Measurements from ENCODE around the gene AFDN. TPM values are rescaled to one million over a fixed set of nuclear protein-coding genes. Genes with fewer than 3 reads are reported as not detected.

AFDN gene
- total RNA-seq, 1 donor, result 13.1 TPM

- no peaks in the 10 kb centered on the region for H3K27me3 ChIP-seq (ENCODE audit: insufficient read depth, low read length)
- no peaks in the 10 kb centered on the region for H3K9me3 ChIP-seq (ENCODE audit: low read depth, low read length)
- no peak overlapping the region for H3K4me3 ChIP-seq (ENCODE audit: low read length)
- no peaks in the 10 kb centered on the region for H3K4me1 ChIP-seq (ENCODE audit: insufficient read depth, low read length)
These were observed 92.6 kb downstream of the AFDN start for GRCh38 chr6:167919349-167919748.

- Histone ChIP-seq H3K4me1 (ENCODE audit: insufficient read depth, low read length) (no peaks in the 10 kb centered on the region), H3K27me3 (ENCODE audit: insufficient read depth, low read length) (no peaks in the 10 kb centered on the region), H3K4me3 (ENCODE audit: low read length) (no peak overlapping the region), H3K9me3 (ENCODE audit: low read depth, low read length) (no peaks in the 10 kb centered on the region)
These were observed 93.5 kb downstream of the AFDN start for GRCh38 chr6:167920165-167920564.

- Histone ChIP-seq H3K27me3 (ENCODE audit: insufficient read depth, low read length) (no peaks in the 10 kb centered on the region), H3K4me3 (ENCODE audit: low read length) (no peak overlapping the region), H3K4me1 (ENCODE audit: insufficient read depth, low read length) (no peaks in the 10 kb centered on the region), H3K9me3 (ENCODE audit: low read depth, low read length) (no peaks in the 10 kb centered on the region)
These were observed 95.1 kb downstream of the AFDN start for GRCh38 chr6:167921831-167922230.

DNA sequence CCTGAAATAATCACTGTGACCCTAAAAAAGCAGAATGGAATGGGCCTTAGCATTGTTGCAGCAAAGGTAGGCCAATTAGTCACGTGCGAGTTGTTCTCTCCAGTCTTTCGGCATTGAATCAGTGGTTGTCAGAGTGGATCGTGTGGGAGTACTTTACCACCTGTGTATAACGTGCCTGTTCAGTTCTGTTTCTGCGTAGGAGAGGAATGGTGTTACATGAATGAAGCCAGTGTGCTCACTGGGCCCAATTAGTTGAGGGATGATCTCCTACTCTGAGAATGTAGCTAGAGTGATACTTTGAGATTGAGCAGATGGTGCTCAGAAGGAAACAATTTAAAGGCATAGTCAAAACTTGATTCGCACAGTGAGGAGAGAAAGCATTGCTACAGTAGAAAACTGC, 98.3 kb downstream of the AFDN start:
- Histone ChIP-seq H3K9me3 (ENCODE audit: low read depth, low read length) (no peaks in the 10 kb centered on the region), H3K4me1 (ENCODE audit: insufficient read depth, low read length) (no peaks in the 10 kb centered on the region), H3K27me3 (ENCODE audit: insufficient read depth, low read length) (no peaks in the 10 kb centered on the region), H3K4me3 (ENCODE audit: low read length) (no peak overlapping the region)

DNA sequence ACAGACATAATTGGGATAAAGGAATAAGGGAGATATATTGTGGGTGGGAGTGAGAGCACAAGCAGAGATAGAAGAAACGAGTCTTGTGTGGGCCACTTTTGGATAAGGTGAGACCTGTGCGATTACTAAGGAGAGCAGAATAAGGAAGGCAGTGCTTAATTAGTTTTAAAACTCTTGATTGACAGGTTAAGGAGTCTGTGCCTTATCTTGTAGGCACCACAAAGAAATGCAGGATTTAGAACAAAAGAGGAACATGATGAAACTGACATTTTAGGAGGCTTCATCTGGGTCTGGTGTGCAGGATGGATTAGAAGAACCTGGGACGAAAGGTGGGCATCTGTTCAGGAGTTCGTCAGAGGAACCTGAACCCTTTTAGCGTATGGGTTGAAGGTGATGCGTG, 100.5 kb downstream of the AFDN start:
- Histone ChIP-seq H3K4me3 (ENCODE audit: low read length) (no peak overlapping the region), H3K9me3 (ENCODE audit: low read depth, low read length) (no peaks in the 10 kb centered on the region), H3K4me1 (ENCODE audit: insufficient read depth, low read length) (no peaks in the 10 kb centered on the region), H3K27me3 (ENCODE audit: insufficient read depth, low read length) (no peaks in the 10 kb centered on the region)

DNA sequence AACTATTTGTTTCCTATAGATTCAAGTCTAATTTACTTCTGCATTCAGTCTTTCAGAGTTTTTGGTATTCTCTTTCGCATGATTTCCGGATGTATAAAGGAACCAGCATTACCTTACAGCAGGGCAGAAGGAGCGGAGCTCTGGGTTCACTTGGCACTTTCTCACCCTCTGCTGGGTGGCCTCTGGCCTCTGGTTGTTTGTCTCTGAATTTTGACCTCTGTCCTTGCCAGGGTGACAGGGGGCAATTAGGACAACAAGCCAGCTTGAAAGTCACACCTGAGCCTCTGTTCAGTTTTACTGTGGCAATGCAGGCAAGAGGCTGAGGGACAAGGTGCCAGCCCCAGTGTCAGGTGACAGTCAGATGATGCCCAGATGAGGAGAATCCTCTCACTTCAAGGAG, 101.4 kb downstream of the AFDN start:
- no peak overlapping the region for H3K4me3 ChIP-seq (ENCODE audit: low read length)
- H3K27me3 ChIP-seq (ENCODE audit: insufficient read depth, low read length), result no peaks in the 10 kb centered on the region
- H3K4me1 ChIP-seq (ENCODE audit: insufficient read depth, low read length), result no peaks in the 10 kb centered on the region
- no peaks in the 10 kb centered on the region for H3K9me3 ChIP-seq (ENCODE audit: low read depth, low read length)

- Histone ChIP-seq H3K9me3 (ENCODE audit: low read depth, low read length) (no peaks in the 10 kb centered on the region), H3K4me1 (ENCODE audit: insufficient read depth, low read length) (no peaks in the 10 kb centered on the region), H3K27me3 (ENCODE audit: insufficient read depth, low read length) (no peaks in the 10 kb centered on the region), H3K4me3 (ENCODE audit: low read length) (no peak overlapping the region)
These were observed 103.6 kb downstream of the AFDN start for GRCh38 chr6:167930295-167930694.

DNA sequence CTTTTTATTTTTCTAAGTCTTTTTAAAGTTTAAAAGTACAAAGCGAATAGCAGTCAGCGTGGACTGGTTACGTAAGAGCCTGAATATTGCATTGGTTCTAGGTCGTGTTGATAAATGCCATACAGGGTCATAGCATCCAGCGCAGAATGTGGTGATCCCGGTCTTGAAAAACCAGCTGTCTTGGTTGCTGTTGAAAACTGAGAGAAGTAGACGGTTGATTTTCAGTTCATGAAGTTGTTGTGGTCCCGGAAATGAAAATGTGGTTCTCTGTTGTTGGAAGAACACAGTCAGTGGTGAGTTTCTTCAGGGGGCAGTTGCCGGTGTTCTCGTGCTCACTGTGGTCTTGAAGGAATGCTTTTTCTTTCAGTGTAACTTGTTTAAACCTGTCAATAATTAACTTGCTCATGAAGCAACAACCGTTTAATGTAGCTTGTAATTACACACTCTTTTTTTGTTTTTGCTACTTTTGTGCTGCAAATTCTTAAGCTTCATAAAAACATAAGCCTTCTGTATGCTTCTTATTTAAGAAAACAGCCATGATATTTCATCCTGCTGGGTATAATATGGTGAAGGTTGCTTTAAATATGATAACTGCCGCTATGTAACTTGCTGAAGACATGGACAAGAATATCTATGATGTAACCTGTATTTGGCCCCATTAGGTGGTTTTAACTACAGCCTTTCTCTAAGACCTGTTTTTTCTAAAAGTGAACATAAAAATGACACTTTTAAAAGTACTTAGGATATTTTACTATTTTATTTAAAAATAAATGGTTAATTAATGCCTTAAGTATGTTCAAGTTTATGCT, 106.0 kb downstream of the AFDN start:
- H3K4me1 ChIP-seq (ENCODE audit: insufficient read depth, low read length), result no peaks in the 10 kb centered on the region
- H3K9me3 ChIP-seq (ENCODE audit: low read depth, low read length), result no peaks in the 10 kb centered on the region
- no peaks in the 10 kb centered on the region for H3K27me3 ChIP-seq (ENCODE audit: insufficient read depth, low read length)
- H3K4me3 ChIP-seq (ENCODE audit: low read length), result no peak overlapping the region

DNA sequence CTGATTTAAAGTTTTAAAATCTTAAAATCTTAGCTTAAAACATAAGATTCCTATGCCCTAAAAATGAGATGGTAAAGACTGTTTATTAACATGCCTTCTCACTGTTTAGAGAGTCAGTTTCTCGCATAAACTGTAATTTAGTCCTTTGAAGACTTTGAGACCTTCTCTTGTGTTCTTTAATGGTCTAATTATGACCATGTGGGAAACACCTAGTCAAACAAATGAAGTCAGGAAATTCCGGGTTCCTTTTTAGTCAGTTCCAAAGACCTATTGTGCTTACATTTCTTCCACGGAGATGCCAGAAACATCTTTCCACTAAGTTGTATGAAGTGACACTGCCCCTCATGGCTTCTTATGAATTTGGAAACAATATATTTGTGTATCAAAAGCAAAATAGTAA, 106.6 kb downstream of the AFDN start:
- H3K4me1 ChIP-seq (ENCODE audit: insufficient read depth, low read length), result no peaks in the 10 kb centered on the region
- H3K27me3 ChIP-seq (ENCODE audit: insufficient read depth, low read length), result no peaks in the 10 kb centered on the region
- no peaks in the 10 kb centered on the region for H3K9me3 ChIP-seq (ENCODE audit: low read depth, low read length)
- no peak overlapping the region for H3K4me3 ChIP-seq (ENCODE audit: low read length)

- Histone ChIP-seq H3K9me3 (ENCODE audit: low read depth, low read length) (no peaks in the 10 kb centered on the region), H3K4me1 (ENCODE audit: insufficient read depth, low read length) (no peaks in the 10 kb centered on the region), H3K4me3 (ENCODE audit: low read length) (no peak overlapping the region), H3K27me3 (ENCODE audit: insufficient read depth, low read length) (no peaks in the 10 kb centered on the region)
These were observed 107.1 kb downstream of the AFDN start for GRCh38 chr6:167933847-167934246.

DNA sequence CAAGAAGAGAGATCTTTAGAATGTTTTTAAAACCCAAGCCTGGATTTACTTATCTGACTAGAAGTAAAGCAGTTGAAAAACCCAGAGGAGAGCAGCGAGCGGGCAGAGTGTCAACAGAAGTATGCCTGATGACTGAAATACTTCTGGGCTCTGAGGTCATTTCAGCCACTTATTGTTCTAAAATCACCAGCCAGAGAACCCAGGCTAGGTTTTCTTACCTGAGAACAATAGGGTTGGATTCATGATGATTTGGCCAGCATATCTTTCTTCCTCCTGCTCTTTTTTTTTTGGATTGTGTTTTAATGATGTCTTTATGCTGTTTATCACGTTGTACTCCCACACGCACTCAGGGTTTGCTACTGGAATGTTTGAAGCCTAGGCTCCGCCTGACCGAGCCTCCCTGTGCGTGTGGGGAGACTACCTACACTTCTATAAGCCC, 107.7 kb downstream of the AFDN start:
- no peak overlapping the region for H3K4me3 ChIP-seq (ENCODE audit: low read length)
- H3K27me3 ChIP-seq (ENCODE audit: insufficient read depth, low read length), result no peaks in the 10 kb centered on the region
- no peaks in the 10 kb centered on the region for H3K9me3 ChIP-seq (ENCODE audit: low read depth, low read length)
- no peaks in the 10 kb centered on the region for H3K4me1 ChIP-seq (ENCODE audit: insufficient read depth, low read length)

- Histone ChIP-seq H3K4me3 (ENCODE audit: low read length) (no peak overlapping the region), H3K27me3 (ENCODE audit: insufficient read depth, low read length) (no peaks in the 10 kb centered on the region), H3K9me3 (ENCODE audit: low read depth, low read length) (no peaks in the 10 kb centered on the region)
These were observed 109.3 kb downstream of the AFDN start for GRCh38 chr6:167936051-167936450.

DNA sequence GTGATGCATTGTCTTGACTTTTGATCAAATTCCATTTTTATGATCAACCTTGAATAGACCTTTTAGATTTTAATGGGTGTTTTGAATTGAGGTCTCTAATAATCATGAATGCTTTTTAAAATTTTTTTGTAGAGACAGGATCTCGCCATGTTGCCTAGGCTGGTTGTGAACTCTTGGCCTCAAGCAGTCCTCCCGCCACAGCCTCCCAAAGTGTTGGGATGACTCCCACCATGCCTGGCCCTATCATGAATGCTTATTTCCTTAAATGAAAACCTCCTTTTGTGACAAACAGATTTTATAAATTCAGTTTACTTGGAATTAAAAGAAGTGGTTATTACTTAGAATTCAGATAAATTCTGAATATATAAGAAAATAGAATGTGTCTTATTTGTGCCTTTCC, 110.6 kb downstream of the AFDN start:
- no peaks in the 10 kb centered on the region for H3K27me3 ChIP-seq (ENCODE audit: insufficient read depth, low read length)
- H3K9me3 ChIP-seq (ENCODE audit: low read depth, low read length), result no peaks in the 10 kb centered on the region
- no peak overlapping the region for H3K4me3 ChIP-seq (ENCODE audit: low read length)
- H3K4me1 ChIP-seq (ENCODE audit: insufficient read depth, low read length), result no peaks in the 10 kb centered on the region

More at GRCh38 chr6:167936051-167936450, 109.3 kb downstream of the AFDN start:
- H3K4me1 ChIP-seq (ENCODE audit: insufficient read depth, low read length), result no peaks in the 10 kb centered on the region

- H3K9me3 ChIP-seq (ENCODE audit: low read depth, low read length), result no peaks in the 10 kb centered on the region
- H3K4me1 ChIP-seq (ENCODE audit: insufficient read depth, low read length), result no peaks in the 10 kb centered on the region
- H3K27me3 ChIP-seq (ENCODE audit: insufficient read depth, low read length), result no peaks in the 10 kb centered on the region
- H3K4me3 ChIP-seq (ENCODE audit: low read length), result no peak overlapping the region
These were observed 111.5 kb downstream of the AFDN start for GRCh38 chr6:167937948-167938911.

- no peaks in the 10 kb centered on the region for H3K27me3 ChIP-seq (ENCODE audit: insufficient read depth, low read length)
These were observed 115.1 kb downstream of the AFDN start for GRCh38 chr6:167941822-167942221.

More at GRCh38 chr6:167941822-167942221, 115.1 kb downstream of the AFDN start:
- no peaks in the 10 kb centered on the region for H3K9me3 ChIP-seq (ENCODE audit: low read depth, low read length)
- H3K4me1 ChIP-seq (ENCODE audit: insufficient read depth, low read length), result no peaks in the 10 kb centered on the region
- H3K4me3 ChIP-seq (ENCODE audit: low read length), result no peak overlapping the region
